Measurements from ENCODE around the gene LST1.
"Not testable (repeated sequence)": the region's sequence is repeated elsewhere in the genome, so short reads cannot be mapped to it uniquely, and the experiment has no call there.

Gene LST1

GRCh38 chr6:31588871-31589650 is 3.0 kb downstream of the LST1 start:
- H3K4me1 ChIP-seq (ENCODE audit: insufficient read depth, poor library complexity, severe bottlenecking), result no peaks in the 10 kb centered on the region
- H3K9me3 ChIP-seq (ENCODE audit: severe bottlenecking), result no peaks in the 10 kb centered on the region
- TF ChIP-seq, protein P1, sequence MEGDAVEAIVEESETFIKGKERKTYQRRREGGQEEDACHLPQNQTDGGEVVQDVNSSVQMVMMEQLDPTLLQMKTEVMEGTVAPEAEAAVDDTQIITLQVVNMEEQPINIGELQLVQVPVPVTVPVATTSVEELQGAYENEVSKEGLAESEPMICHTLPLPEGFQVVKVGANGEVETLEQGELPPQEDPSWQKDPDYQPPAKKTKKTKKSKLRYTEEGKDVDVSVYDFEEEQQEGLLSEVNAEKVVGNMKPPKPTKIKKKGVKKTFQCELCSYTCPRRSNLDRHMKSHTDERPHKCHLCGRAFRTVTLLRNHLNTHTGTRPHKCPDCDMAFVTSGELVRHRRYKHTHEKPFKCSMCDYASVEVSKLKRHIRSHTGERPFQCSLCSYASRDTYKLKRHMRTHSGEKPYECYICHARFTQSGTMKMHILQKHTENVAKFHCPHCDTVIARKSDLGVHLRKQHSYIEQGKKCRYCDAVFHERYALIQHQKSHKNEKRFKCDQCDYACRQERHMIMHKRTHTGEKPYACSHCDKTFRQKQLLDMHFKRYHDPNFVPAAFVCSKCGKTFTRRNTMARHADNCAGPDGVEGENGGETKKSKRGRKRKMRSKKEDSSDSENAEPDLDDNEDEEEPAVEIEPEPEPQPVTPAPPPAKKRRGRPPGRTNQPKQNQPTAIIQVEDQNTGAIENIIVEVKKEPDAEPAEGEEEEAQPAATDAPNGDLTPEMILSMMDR (IDR thresholded peaks at IDR 0.05; ENCODE audit: poor library complexity, severe bottlenecking), result no peak
- ATAC-seq (ENCODE audit: low read depth) (0 out of 3 replicates have a peak, but pooled peaks have one; percentile 9), DNase-seq (ENCODE audit: low spot score) (no peak)
- H3K27me3 ChIP-seq (ENCODE audit: insufficient read depth, poor library complexity, severe bottlenecking), result no peaks in the 10 kb centered on the region
- no peak overlapping the region for H3K27ac ChIP-seq (ENCODE audit: poor library complexity, severe bottlenecking)
- H3K4me3 ChIP-seq (ENCODE audit: severe bottlenecking), result no peak overlapping the region
- H3K36me3 ChIP-seq (ENCODE audit: low read depth), result no peaks in the 10 kb centered on the region

DNA sequence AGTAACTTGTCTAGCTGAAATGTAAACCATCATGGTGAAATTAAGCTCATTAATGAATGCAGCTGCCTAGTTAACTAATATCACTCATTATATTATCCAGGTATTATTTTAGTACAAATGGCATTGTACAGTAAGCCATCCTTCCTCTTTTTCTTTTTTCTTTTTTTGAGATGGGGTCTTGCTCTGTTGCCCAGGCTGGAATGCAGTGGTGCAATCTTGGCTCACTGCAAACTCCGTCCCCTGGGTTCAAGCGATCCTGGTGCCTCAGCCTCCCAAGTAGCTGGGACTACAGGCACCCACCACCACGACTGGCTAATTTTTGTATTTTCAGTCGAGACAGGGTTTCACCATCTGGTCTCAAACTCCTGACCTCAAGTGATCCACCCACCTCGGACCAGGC is 4.6 kb downstream of the LST1 start:
- not testable (repeated sequence) for DNase-seq (ENCODE audit: low spot score); H3K9me3 ChIP-seq (ENCODE audit: severe bottlenecking); H3K4me1 ChIP-seq (ENCODE audit: insufficient read depth, poor library complexity, severe bottlenecking); ATAC-seq (ENCODE audit: low read depth); H3K4me3 ChIP-seq (ENCODE audit: severe bottlenecking); H3K27me3 ChIP-seq (ENCODE audit: insufficient read depth, poor library complexity, severe bottlenecking); H3K27ac ChIP-seq (ENCODE audit: poor library complexity, severe bottlenecking); H3K36me3 ChIP-seq (ENCODE audit: low read depth)

DNA sequence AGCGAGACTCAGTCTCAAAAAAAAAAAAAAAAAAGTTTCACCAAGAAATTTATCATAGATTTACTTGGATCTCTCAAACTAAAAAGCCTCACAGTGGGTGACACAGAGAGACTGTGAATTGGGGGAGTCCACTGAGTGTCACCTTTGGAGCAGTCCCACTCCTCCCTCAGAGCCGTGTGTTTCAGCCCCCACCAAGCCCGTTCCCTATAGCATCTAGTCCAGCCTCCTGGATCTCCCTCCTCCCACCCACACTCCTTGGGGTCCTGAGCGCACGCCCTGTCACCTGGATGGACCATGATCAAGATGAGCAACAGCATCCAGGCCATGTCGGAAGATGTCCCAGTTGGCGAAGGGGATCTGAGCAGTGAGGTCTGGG is 6.3 kb downstream of the LST1 start:
- Histone ChIP-seq H3K4me3 (ENCODE audit: severe bottlenecking) (no peak overlapping the region), H3K36me3 (ENCODE audit: low read depth) (no peaks in the 10 kb centered on the region), H3K9me3 (ENCODE audit: severe bottlenecking) (no peaks in the 10 kb centered on the region), H3K4me1 (ENCODE audit: insufficient read depth, poor library complexity, severe bottlenecking) (no peaks in the 10 kb centered on the region), H3K27ac (ENCODE audit: poor library complexity, severe bottlenecking) (no peak overlapping the region), H3K27me3 (ENCODE audit: insufficient read depth, poor library complexity, severe bottlenecking) (no peaks in the 10 kb centered on the region)
- DNase-seq (ENCODE audit: low spot score), result no peak
- TF ChIP-seq, protein P1 (IDR thresholded peaks at IDR 0.05; ENCODE audit: poor library complexity, severe bottlenecking), result no peak
- no peak for ATAC-seq (ENCODE audit: low read depth)

- H3K4me1 ChIP-seq (ENCODE audit: insufficient read depth, poor library complexity, severe bottlenecking), result no peaks in the 10 kb centered on the region
- H3K27ac ChIP-seq (ENCODE audit: poor library complexity, severe bottlenecking), result no peak overlapping the region
- H3K27me3 ChIP-seq (ENCODE audit: insufficient read depth, poor library complexity, severe bottlenecking), result no peaks in the 10 kb centered on the region
- TF ChIP-seq, protein P1 (IDR thresholded peaks at IDR 0.05; ENCODE audit: poor library complexity, severe bottlenecking), result peak; percentile 51
- H3K9me3 ChIP-seq (ENCODE audit: severe bottlenecking), result no peaks in the 10 kb centered on the region
- H3K36me3 ChIP-seq (ENCODE audit: low read depth), result no peaks in the 10 kb centered on the region
- no peak overlapping the region for H3K4me3 ChIP-seq (ENCODE audit: severe bottlenecking)
- peak; percentile 80 for ATAC-seq (ENCODE audit: low read depth)
- DNase-seq (ENCODE audit: low spot score), result no peak
Measured at GRCh38 chr6:31597006-31597405, 10.9 kb downstream of the LST1 start.

DNA sequence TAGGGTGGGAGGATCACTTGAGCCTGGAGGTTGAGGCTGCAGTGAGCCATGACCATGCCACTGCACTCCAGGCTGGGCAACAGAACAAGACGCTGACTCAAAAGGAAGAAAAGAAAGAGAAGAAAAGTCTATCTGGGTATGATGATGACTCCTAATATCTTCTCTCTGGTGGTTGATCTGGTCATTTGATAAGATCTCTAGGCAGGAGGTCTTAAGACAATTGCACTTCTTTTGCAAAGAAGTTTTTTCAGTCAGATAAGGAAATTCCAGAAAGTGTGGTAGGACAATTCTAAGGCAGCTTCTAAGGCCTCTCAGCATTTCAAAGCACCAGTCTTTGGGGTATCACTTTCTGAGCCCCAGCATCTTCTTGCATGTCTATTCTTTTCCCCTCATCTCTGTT is 21.2 kb downstream of the LST1 start:
- no peak for DNase-seq (ENCODE audit: low spot score)

More for the DNA sequence above, 21.2 kb downstream of the LST1 start:
- Histone ChIP-seq H3K4me1 (ENCODE audit: insufficient read depth, poor library complexity, severe bottlenecking) (no peaks in the 10 kb centered on the region), H3K27me3 (ENCODE audit: insufficient read depth, poor library complexity, severe bottlenecking) (no peaks in the 10 kb centered on the region), H3K9me3 (ENCODE audit: severe bottlenecking) (no peaks in the 10 kb centered on the region), H3K4me3 (ENCODE audit: severe bottlenecking) (no peak overlapping the region), H3K27ac (ENCODE audit: poor library complexity, severe bottlenecking) (no peak overlapping the region), H3K36me3 (ENCODE audit: low read depth) (no peaks in the 10 kb centered on the region)
- TF ChIP-seq, protein P1 (IDR thresholded peaks at IDR 0.05; ENCODE audit: poor library complexity, severe bottlenecking), result no peak
- ATAC-seq (ENCODE audit: low read depth), result no peak
